Tibial artery (tissue), 4 donors: ENCODE results near the gene COX18.

Source experiments
- DNase-seq, 2 donors: peaks; one replicate each; pipeline ENCODE4 v3.0.0-alpha.2; 2019
- H3K27ac ChIP-seq, 2 donors: fragments of 200-600 bp; sonication (generic) in 1 of 2; 1 replicate in 1 of 2; 2 replicates in 1 of 2; pipeline ENCODE4 v1.5.1; 2018 to 2019; ENCODE audit warnings: mild to moderate bottlenecking in 1 of 2
- H3K27me3 ChIP-seq, 2 donors: fragments of 200-600 bp; sonication (generic) in 1 of 2; one replicate each; pipeline versions ENCODE4 v1.5.1 to v1.6.0; 2016 to 2019
- H3K36me3 ChIP-seq, 3 donors: fragments of 200-600 bp; sonication (generic) in 2 of 3; one replicate each; pipeline ENCODE4 v1.5.1; 2016 to 2019; ENCODE audit warnings: mild to moderate bottlenecking in 2 of 3
- H3K4me1 ChIP-seq, 4 donors: fragments of 200-600 bp; sonication (generic) in 2 of 4; 1 replicate in 3 of 4; 2 replicates in 1 of 4; pipeline ENCODE4 v1.5.1; 2016 to 2019
- H3K4me3 ChIP-seq, 2 donors: fragments of 200-600 bp; sonication (generic) in 1 of 2; 1 replicate in 1 of 2; 2 replicates in 1 of 2; pipeline ENCODE4 v1.5.1; 2018 to 2019; ENCODE audit warnings: mild to moderate bottlenecking in 2 of 2
- H3K9me3 ChIP-seq, 3 donors: fragments of 200-600 bp; sonication (generic) in 1 of 3; one replicate each; pipeline ENCODE4 v1.5.1; 2016 to 2019
- CTCF ChIP-seq, 2 experiments: fragments of 200-600 bp in 1 of 2; fragments of 450-650 bp in 1 of 2; IDR thresholded peaks; one replicate each; pipeline ENCODE4 v1.5.1; 2017 to 2019; ENCODE audit warnings: antibody characterized with exemption in 2 of 2, mild to moderate bottlenecking in 1 of 2, moderate library complexity in 1 of 2
- intact Hi-C: fragments of 100-400 bp; cut with DNase I; formaldehyde crosslinking; loops from one replicate; pipeline ENCODE4 v1.15.0; 2023; ENCODE audit warnings: low total_unique reads

Gene COX18

GRCh38 chr4:73098713-73099112 lies 29.2 kb upstream of the COX18 start:
- intact Hi-C loops: no loop called here
- no peaks in the 10 kb centered on the region for H3K9me3 ChIP-seq
- H3K4me1 ChIP-seq: no peaks in the 10 kb centered on the region
- H3K27ac ChIP-seq: no peak overlapping the region
- H3K27me3 ChIP-seq: no peaks in the 10 kb centered on the region
- no peak for DNase-seq
- H3K36me3 ChIP-seq: peaks cover 69 to 85% (median 71%) of the 10 kb centered on the region in 3 donors
- H3K4me3 ChIP-seq: no peak overlapping the region
- no peak for TF ChIP-seq CTCF (IDR thresholded peaks at IDR 0.05)

- TF ChIP-seq CTCF (IDR thresholded peaks at IDR 0.05): no peak
- intact Hi-C loops: no loop called here
- no peak for DNase-seq
- Histone ChIP-seq H3K9me3 (no peaks in the 10 kb centered on the region), H3K4me3 (no peak overlapping the region), H3K27me3 (no peaks in the 10 kb centered on the region), H3K36me3 (peaks cover 67 to 90% (median 71%) of the 10 kb centered on the region in 3 donors), H3K27ac (no peak overlapping the region), H3K4me1 (no peaks in the 10 kb centered on the region)
These were observed 28.5 kb upstream of the COX18 start for GRCh38 chr4:73098016-73098415.

- H3K9me3 ChIP-seq: no peaks in the 10 kb centered on the region
- peaks cover 0 to 21% (median 2%) of the 10 kb centered on the region in 4 donors for H3K4me1 ChIP-seq
- H3K27ac ChIP-seq: no peak overlapping the region
- no peaks in the 10 kb centered on the region for H3K27me3 ChIP-seq
- DNase-seq: no peak
- H3K4me3 ChIP-seq: no peak overlapping the region
- TF ChIP-seq CTCF (IDR thresholded peaks at IDR 0.05): no peak
- intact Hi-C loops: no loop called here
- H3K36me3 ChIP-seq: peaks cover 48 to 64% (median 48%) of the 10 kb centered on the region in 3 donors
These were observed 23.4 kb upstream of the COX18 start for GRCh38 chr4:73092868-73093267.

- Histone ChIP-seq H3K4me1 (peaks cover 0 to 30% (median 3%) of the 10 kb centered on the region in 4 donors), H3K4me3 (no peak overlapping the region), H3K27me3 (no peaks in the 10 kb centered on the region), H3K9me3 (no peaks in the 10 kb centered on the region), H3K27ac (no peak overlapping the region), H3K36me3 (peaks cover 29 to 45% (median 31%) of the 10 kb centered on the region in 3 donors)
- intact Hi-C loops: no loop called here
- no peak for TF ChIP-seq CTCF (IDR thresholded peaks at IDR 0.05)
- DNase-seq: no peak
These were observed 21.2 kb upstream of the COX18 start for GRCh38 chr4:73090738-73091137.

- TF ChIP-seq CTCF (IDR thresholded peaks at IDR 0.05): no peak
- H3K9me3 ChIP-seq: no peaks in the 10 kb centered on the region
- H3K4me3 ChIP-seq: no peak overlapping the region
- intact Hi-C loops: no loop called here
- peaks cover 0 to 30% (median 3%) of the 10 kb centered on the region in 4 donors for H3K4me1 ChIP-seq
- no peaks in the 10 kb centered on the region for H3K27me3 ChIP-seq
- H3K27ac ChIP-seq: peak overlapping the region in 1 of 2 donors; percentile 40
- DNase-seq: no peak
- H3K36me3 ChIP-seq: peaks cover 25 to 45% (median 39%) of the 10 kb centered on the region in 3 donors
These were observed 18.4 kb upstream of the COX18 start for GRCh38 chr4:73087871-73088270.
